Endothelial cell of umbilical vein (primary cell): ENCODE measurements around the gene YTHDF1. TPM values are rescaled to one million over a fixed set of nuclear protein-coding genes. Genes with fewer than 3 reads are reported as not detected.

Experiments used
- BruUV-seq: library from RNA; stranded (reverse); fragments of 400-500 nt; replicated peaks from 2 replicates; lab custom pipeline; 2021; lab: Mats Ljungman, UMichigan
- CTCF ChIA-PET: fragments of 300-600, 350-600 bp; sonication (Branson Sonifier 250); formaldehyde crosslinking; loops from one replicate; lab custom pipeline; 2021; ENCODE audit warnings: antibody characterized with exemption, inconsistent platforms; lab: Charles Lee
- POLR2A ChIA-PET: fragments of 300-600, 350-600 bp; sonication (Branson Sonifier 250); formaldehyde crosslinking; loops from one replicate; lab custom pipeline; 2021; ENCODE audit warnings: antibody characterized with exemption, inconsistent platforms; lab: Charles Lee
- DNase-seq: peaks from one replicate; pipeline ENCODE4 v3.0.0-alpha.2; 2011; ENCODE audit warnings: low read depth, low spot score
- FAIRE-seq: peaks from 2 replicates; lab custom pipeline; 2011; peaks lifted over from hg19 to GRCh38; lab: Jason Lieb, UNC
- H2AFZ ChIP-seq: 2 replicates; pipeline ENCODE4 v1.6.0; 2012; ENCODE audit warnings: low read depth, low read length, control low read depth, inconsistent platforms
- H3K27ac ChIP-seq: 2 replicates; pipeline ENCODE4 v1.5.1; 2011; ENCODE audit warnings: low read depth, mild to moderate bottlenecking, control low read depth, low read length, moderate library complexity; ENCODE audit not compliant: insufficient read depth
- H3K27me3 ChIP-seq, 2 experiments: 2 replicates each; pipeline versions ENCODE4 v1.6.0 to v1.6.1; 2011; ENCODE audit warnings: low read length in 2 of 2, mixed read lengths in 1 of 2; ENCODE audit not compliant: control insufficient read depth in 2 of 2, insufficient read depth in 2 of 2
- H3K36me3 ChIP-seq, 2 experiments: 2 replicates in 1 of 2; 3 replicates in 1 of 2; pipeline ENCODE4 v1.5.1; 2011; ENCODE audit warnings: low read length in 2 of 2, mild to moderate bottlenecking in 1 of 2, moderate library complexity in 1 of 2; ENCODE audit not compliant: control insufficient read depth in 2 of 2, insufficient read depth in 2 of 2; ENCODE audit errors: extremely low read depth in 1 of 2
- H3K4me1 ChIP-seq: 3 replicates; pipeline ENCODE4 v1.5.1; 2011; ENCODE audit warnings: mild to moderate bottlenecking, low read length; ENCODE audit not compliant: control insufficient read depth, insufficient read depth; ENCODE audit errors: extremely low read depth
- H3K4me2 ChIP-seq: 2 replicates; pipeline ENCODE4 v1.6.1; 2011; ENCODE audit warnings: low read length, control low read depth, mixed read lengths; ENCODE audit not compliant: insufficient read depth
- H3K4me3 ChIP-seq, 3 experiments: fragments of 200-600 bp in 1 of 3; sonication (generic), shearing (Covaris generic) in 1 of 3; replicated peaks in 1 of 3; 2 replicates each; pipeline ENCODE4 v1.5.1; 2011 to 2016; ENCODE audit warnings: control low read depth in 3 of 3, low read length in 3 of 3, mild to moderate bottlenecking in 2 of 3, inconsistent platforms in 1 of 3, low read depth in 1 of 3, moderate library complexity in 1 of 3; ENCODE audit not compliant: insufficient read depth in 1 of 3
- H3K79me2 ChIP-seq: 2 replicates; pipeline ENCODE4 v1.6.0; 2012; ENCODE audit warnings: low read length, inconsistent platforms; ENCODE audit not compliant: control insufficient read depth, insufficient read depth
- H3K9ac ChIP-seq: replicated peaks from 2 replicates; pipeline ENCODE3; 2011; ENCODE audit warnings: low read length, control low read depth; ENCODE audit not compliant: insufficient read depth; ENCODE audit errors: extremely low read depth
- H3K9me1 ChIP-seq: replicated peaks from 3 replicates; pipeline ENCODE4 v1.6.0; 2011; ENCODE audit warnings: mild to moderate bottlenecking, low read length; ENCODE audit not compliant: control insufficient read depth, insufficient read depth; ENCODE audit errors: extremely low read depth
- H3K9me3 ChIP-seq: replicated peaks from 2 replicates; pipeline ENCODE4 v1.5.1; 2012; ENCODE audit warnings: low read length, inconsistent platforms; ENCODE audit not compliant: control insufficient read depth, insufficient read depth
- H4K20me1 ChIP-seq: replicated peaks from 2 replicates; pipeline ENCODE3; 2011; ENCODE audit warnings: mild to moderate bottlenecking, low read length; ENCODE audit not compliant: control insufficient read depth, insufficient read depth; ENCODE audit errors: extremely low read depth
- EZH2 ChIP-seq: IDR thresholded peaks from 2 replicates; pipeline ENCODE4 v1.6.1; 2012; ENCODE audit warnings: borderline replicate concordance, low read depth, mild to moderate bottlenecking, moderate library complexity, low read length, inconsistent platforms; ENCODE audit not compliant: severe bottlenecking
- FOS ChIP-seq: IDR thresholded peaks from 2 replicates; pipeline ENCODE4 v1.6.1; 2011; ENCODE audit warnings: mild to moderate bottlenecking, low read length, moderate library complexity, borderline replicate concordance; ENCODE audit not compliant: insufficient read depth
- GATA2 ChIP-seq: IDR thresholded peaks from 2 replicates; pipeline ENCODE4 v1.7.0; 2011; ENCODE audit warnings: low read depth, mild to moderate bottlenecking, moderate library complexity, mixed read lengths, low read length; ENCODE audit not compliant: insufficient read length, insufficient read depth
- JUN ChIP-seq: IDR thresholded peaks from 2 replicates; pipeline ENCODE4 v1.6.1; 2011; ENCODE audit warnings: borderline replicate concordance, low read depth; ENCODE audit not compliant: insufficient read length, insufficient read depth
- MYC ChIP-seq: IDR thresholded peaks from one replicate; pipeline ENCODE4 v1.6.1; 2011; ENCODE audit warnings: mild to moderate bottlenecking, low read depth, low read length
- POLR2A ChIP-seq: IDR thresholded peaks from 2 replicates; pipeline ENCODE4 v1.6.1; 2012; ENCODE audit warnings: low read depth, mild to moderate bottlenecking, control low read depth, low read length
- POLR2AphosphoS5 ChIP-seq: IDR thresholded peaks from 2 replicates; pipeline ENCODE4 v1.6.1; 2012; ENCODE audit warnings: low read depth, mild to moderate bottlenecking, control low read depth, low read length, moderate library complexity; ENCODE audit not compliant: insufficient read depth
- dilution Hi-C: fragments of 300-500 bp; cut with MboI; formaldehyde crosslinking; loops from one replicate; pipeline ENCODE4 v1.15.0; 2019; ENCODE audit warnings: low sequenced_read_pairs; ENCODE audit not compliant: extremely low pct_ligation_motif_present
- intact Hi-C: fragments of 100-400 bp; cut with micrococcal nuclease; formaldehyde crosslinking; loops from one replicate; pipeline ENCODE4 v1.10.0; 2022
- polyA plus RNA-seq, 4 experiments: library from polyadenylated mRNA; depleted of rRNA in 3 of 4; stranded (reverse) in 3 of 4; unstranded in 1 of 4; fragments of >200 nt; gene quantifications; 2 replicates each; pipeline versions ENCODE4 v1.2.1 to v1.2.3, GENCODE V29; 2011 to 2012; ENCODE audit warnings: missing spikeins in 1 of 4
- total RNA-seq: library from RNA; stranded (reverse); gene quantifications from 2 replicates; pipeline ENCODE4 v1.2.3, GENCODE V29; 2021
- TF ChIP-seq, protein P1 (sequence below), 2 donors: IDR thresholded peaks; 1 replicate in 1 of 2; 2 replicates in 1 of 2; pipeline ENCODE4 v1.5.1; 2011; ENCODE audit warnings: low read length in 2 of 2, mild to moderate bottlenecking in 2 of 2, moderate library complexity in 2 of 2, control low read depth in 1 of 2, inconsistent platforms in 1 of 2, low read depth in 1 of 2; ENCODE audit not compliant: insufficient read depth in 1 of 2; ENCODE audit errors: extremely low read depth in 1 of 2
- TF ChIP-seq, protein P2 (sequence below): IDR thresholded peaks from 2 replicates; pipeline ENCODE4 v1.6.1; 2011; ENCODE audit not compliant: insufficient read depth, insufficient read length

The YTHDF1 gene
- total and polyA plus RNA-seq, 2 donors (not counting 3 experiments of a cell fraction or from before 2014, with no cell fraction given): 25.2 to 44.4 TPM

DNA sequence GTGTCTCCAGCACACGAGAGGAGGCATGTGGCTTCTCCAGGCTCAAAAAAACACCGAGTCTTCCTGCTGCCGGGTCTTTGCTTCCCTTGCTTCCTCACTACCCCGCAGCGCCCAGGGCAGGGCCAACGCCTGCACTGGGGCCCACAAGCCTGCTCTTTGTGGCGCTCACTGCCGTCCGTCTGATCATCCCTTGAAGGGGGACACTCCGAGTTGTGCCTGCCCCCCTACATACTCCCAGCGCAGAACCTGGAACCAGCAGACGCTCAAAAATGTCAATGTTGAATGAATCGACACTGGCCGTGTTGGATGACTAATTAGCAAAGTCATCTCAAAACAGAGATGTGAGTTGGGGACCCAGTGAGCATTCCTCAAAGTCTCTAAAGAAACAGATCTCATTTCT is 48.6 kb upstream of the YTHDF1 start:
- Histone ChIP-seq H3K27ac (no peak overlapping the region), H3K4me3 (no peak overlapping the region), H3K27me3 (peaks cover 7 to 9% of the 10 kb centered on the region in 2 experiments), H3K36me3 (no peaks in the 10 kb centered on the region), H4K20me1 (no peaks in the 10 kb centered on the region), H2AFZ (no peak overlapping the region), H3K9me1 (no peaks in the 10 kb centered on the region), H3K4me1 (no peaks in the 10 kb centered on the region), H3K9me3 (no peaks in the 10 kb centered on the region), H3K79me2 (no peaks in the 10 kb centered on the region), H3K4me2 (no peak overlapping the region), H3K9ac (no peak overlapping the region)
- ChIA-PET CTCF (no interaction called here), POLR2A (no interaction called here)
- FAIRE-seq (no peak), DNase-seq (no peak)
- intact Hi-C loops: no loop called here
- TF ChIP-seq JUN: no peak
- TF ChIP-seq, protein P1, sequence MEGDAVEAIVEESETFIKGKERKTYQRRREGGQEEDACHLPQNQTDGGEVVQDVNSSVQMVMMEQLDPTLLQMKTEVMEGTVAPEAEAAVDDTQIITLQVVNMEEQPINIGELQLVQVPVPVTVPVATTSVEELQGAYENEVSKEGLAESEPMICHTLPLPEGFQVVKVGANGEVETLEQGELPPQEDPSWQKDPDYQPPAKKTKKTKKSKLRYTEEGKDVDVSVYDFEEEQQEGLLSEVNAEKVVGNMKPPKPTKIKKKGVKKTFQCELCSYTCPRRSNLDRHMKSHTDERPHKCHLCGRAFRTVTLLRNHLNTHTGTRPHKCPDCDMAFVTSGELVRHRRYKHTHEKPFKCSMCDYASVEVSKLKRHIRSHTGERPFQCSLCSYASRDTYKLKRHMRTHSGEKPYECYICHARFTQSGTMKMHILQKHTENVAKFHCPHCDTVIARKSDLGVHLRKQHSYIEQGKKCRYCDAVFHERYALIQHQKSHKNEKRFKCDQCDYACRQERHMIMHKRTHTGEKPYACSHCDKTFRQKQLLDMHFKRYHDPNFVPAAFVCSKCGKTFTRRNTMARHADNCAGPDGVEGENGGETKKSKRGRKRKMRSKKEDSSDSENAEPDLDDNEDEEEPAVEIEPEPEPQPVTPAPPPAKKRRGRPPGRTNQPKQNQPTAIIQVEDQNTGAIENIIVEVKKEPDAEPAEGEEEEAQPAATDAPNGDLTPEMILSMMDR (IDR thresholded peaks at IDR 0.05; ENCODE audit: extremely low read depth in 1 of 2, insufficient read depth in 1 of 2, low read depth in 1 of 2, low read length in 2 of 2): no peak
- no peak for TF ChIP-seq POLR2A
- no peak for TF ChIP-seq POLR2AphosphoS5
- TF ChIP-seq, protein P2, sequence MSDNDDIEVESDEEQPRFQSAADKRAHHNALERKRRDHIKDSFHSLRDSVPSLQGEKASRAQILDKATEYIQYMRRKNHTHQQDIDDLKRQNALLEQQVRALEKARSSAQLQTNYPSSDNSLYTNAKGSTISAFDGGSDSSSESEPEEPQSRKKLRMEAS: no peak
- no peak for TF ChIP-seq MYC
- TF ChIP-seq FOS: no peak
- TF ChIP-seq GATA2: no peak
- no peak for TF ChIP-seq EZH2
- no TSS peak for BruUV-seq
- dilution Hi-C loops: no loop called here
